Body of pancreas (tissue), 4 donors: ENCODE data around the gene ZBTB48.

Source experiments
- CTCF ChIP-seq, 7 experiments: fragments of 450-650 bp in 4 of 7; fragments of 200-600 bp in 3 of 7; sonication (generic) in 3 of 7; IDR thresholded peaks; one replicate each; pipeline ENCODE4 v1.5.1; 2016 to 2019; ENCODE audit warnings: antibody characterized with exemption in 7 of 7
- POLR2A ChIP-seq, 3 donors: fragments of 450-650 bp; IDR thresholded peaks; one replicate each; pipeline ENCODE4 v1.6.1; 2016; ENCODE audit warnings: antibody characterized with exemption in 3 of 3, mild to moderate bottlenecking in 2 of 3

DNA sequence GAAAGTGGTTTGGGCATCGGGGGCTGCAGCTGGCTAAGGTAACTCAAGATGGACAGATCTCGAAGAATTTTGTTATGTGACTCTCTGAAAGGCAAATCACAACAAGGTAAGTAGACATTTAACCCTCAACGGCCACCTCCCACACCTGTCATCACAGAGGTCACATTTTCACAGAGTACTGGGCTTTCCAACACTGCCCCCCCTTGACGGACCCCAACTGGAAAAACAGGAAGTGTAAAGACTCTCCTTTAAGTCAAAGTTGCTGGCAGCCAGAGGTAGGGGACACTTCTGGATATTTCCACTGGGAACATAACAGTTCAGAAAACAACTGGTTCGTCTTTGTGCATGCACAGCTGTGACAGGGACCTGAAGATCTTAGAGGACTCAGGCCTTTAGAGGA lies 47.8 kb upstream of the ZBTB48 start:
- TF ChIP-seq POLR2A (IDR thresholded peaks at IDR 0.05) (no peak), CTCF (IDR thresholded peaks at IDR 0.05) (no peak)
